ENCODE results near the gene KIAA0232. TPM values are rescaled to one million over a fixed set of nuclear protein-coding genes. Genes with fewer than 3 reads are reported as not detected.

Gene KIAA0232
- total and polyA plus RNA-seq, 12 donors = 7.3 to 45.2 (median 27.4) TPM

DNA sequence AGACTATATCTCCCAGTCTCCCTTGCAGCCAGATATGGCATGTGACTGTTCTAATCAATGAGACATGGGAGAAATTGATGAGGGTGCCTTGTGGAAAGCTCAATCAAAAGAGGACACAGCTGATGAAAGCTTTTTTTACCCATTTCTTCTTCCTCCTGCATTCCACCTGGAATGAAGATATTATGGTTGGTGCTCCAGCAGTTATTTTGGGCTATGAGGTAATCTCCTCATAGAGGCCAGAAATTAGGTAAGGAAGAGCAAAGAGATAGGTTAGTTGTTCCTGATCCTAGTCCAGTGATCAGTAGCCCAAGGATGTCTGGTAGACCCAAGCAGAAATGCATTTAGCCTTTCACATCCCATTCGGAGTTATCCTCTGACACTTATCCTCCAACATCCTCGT, 16.8 kb upstream of the KIAA0232 start:
- TF ChIP-seq, protein P1, sequence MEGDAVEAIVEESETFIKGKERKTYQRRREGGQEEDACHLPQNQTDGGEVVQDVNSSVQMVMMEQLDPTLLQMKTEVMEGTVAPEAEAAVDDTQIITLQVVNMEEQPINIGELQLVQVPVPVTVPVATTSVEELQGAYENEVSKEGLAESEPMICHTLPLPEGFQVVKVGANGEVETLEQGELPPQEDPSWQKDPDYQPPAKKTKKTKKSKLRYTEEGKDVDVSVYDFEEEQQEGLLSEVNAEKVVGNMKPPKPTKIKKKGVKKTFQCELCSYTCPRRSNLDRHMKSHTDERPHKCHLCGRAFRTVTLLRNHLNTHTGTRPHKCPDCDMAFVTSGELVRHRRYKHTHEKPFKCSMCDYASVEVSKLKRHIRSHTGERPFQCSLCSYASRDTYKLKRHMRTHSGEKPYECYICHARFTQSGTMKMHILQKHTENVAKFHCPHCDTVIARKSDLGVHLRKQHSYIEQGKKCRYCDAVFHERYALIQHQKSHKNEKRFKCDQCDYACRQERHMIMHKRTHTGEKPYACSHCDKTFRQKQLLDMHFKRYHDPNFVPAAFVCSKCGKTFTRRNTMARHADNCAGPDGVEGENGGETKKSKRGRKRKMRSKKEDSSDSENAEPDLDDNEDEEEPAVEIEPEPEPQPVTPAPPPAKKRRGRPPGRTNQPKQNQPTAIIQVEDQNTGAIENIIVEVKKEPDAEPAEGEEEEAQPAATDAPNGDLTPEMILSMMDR (IDR thresholded peaks at IDR 0.05) = no peak
- no peak for TF ChIP-seq POLR2A (IDR thresholded peaks at IDR 0.05)
- H3K9me3 ChIP-seq (replicated peaks in 1 of 3) = no peaks in the 10 kb centered on the region
- no peaks in the 10 kb centered on the region for H3K4me1 ChIP-seq (replicated peaks in 1 of 2)
- WGBS, 4 donors = 79 to 99% (median 94%) methylated on average over 2 of the region's 2 CpGs
- no peak overlapping the region for H3K4me3 ChIP-seq
- no peak overlapping the region for H3K27ac ChIP-seq
- H3K36me3 ChIP-seq (replicated peaks in 1 of 2) = no peaks in the 10 kb centered on the region
- no peak for DNase-seq
- H3K27me3 ChIP-seq = no peaks in the 10 kb centered on the region
- intact Hi-C loops (cut with DNase I) = no loop called here

DNA sequence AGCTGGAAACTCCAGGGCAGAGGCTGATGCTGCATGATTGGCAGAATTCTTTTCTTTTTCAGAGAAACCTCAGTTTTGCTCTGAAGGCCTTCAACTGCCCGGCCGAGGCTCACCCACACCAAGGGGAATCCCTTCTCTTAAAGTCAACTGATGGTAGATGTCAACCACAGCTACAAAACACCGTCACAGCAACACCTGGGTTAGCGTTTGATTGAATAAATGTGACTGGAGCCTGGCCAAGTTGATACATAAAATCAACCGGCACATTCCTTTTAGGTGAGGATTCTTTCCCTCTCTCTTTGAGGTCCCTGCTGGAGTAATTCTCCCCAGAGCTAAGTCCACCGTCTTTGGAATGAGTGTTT, 15.2 kb upstream of the KIAA0232 start:
- Histone ChIP-seq H3K9me3 (replicated peaks in 1 of 3) (no peaks in the 10 kb centered on the region), H3K27ac (no peak overlapping the region), H3K4me3 (no peak overlapping the region), H3K36me3 (replicated peaks in 1 of 2) (no peaks in the 10 kb centered on the region), H3K27me3 (no peaks in the 10 kb centered on the region), H3K4me1 (replicated peaks in 1 of 2) (no peaks in the 10 kb centered on the region)
- intact Hi-C loops (cut with DNase I) = no loop called here
- TF ChIP-seq POLR2A (IDR thresholded peaks at IDR 0.05) = no peak
- TF ChIP-seq, protein P1 (IDR thresholded peaks at IDR 0.05) = no peak
- no peak for DNase-seq
- WGBS, 4 donors = 84 to 92% (median 90%) methylated on average over 4 to 6 of the region's 6 CpGs

DNA sequence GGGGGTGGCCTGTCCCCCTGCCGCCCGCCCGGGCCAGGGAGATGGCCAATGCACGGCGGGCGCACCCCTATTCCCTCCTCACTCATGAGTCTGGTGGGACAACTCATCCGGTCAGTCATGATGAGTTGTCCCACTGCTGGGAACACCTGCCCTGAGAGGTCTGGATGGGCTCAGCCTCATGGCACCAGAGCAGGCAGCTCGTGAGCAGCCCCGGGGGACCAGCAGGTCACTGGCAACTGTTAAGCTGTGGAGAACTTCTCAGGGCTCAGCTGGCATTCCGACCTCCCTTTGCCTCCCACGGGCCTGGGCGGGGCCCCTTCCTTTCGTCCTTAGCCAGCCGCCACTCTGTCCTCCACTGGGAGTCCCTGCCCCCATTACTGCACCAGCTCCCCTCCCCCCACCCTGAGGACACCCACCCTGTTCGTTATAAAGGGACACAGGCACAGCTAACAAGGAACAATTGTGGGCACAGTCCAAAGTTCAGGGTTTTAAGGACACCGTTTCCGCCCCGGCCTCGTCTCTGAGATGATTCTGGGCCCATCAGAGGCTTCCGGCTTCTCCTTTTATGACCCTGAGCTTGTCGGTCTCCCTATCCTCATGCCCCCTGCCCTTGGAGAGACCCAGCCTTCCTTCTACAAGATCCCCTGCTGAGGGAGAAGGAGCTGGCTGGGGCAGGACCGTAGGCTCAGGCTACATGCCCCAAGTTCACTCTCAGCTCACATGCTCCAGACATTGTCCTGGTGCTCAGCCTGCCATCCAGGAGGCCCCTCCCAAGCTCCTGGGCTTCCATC, 14.6 kb upstream of the KIAA0232 start:
- Histone ChIP-seq H3K27ac (no peak overlapping the region), H3K36me3 (replicated peaks in 1 of 2) (no peaks in the 10 kb centered on the region), H3K9me3 (replicated peaks in 1 of 3) (no peaks in the 10 kb centered on the region), H3K4me1 (replicated peaks in 1 of 2) (no peaks in the 10 kb centered on the region), H3K27me3 (no peaks in the 10 kb centered on the region), H3K4me3 (no peak overlapping the region)
- 70 to 79% (median 75%) methylated on average over 16 to 22 of the region's 22 CpGs for WGBS, 4 donors
- TF ChIP-seq, protein P1 (IDR thresholded peaks at IDR 0.05) = no peak
- no peak for TF ChIP-seq POLR2A (IDR thresholded peaks at IDR 0.05)
- no peak for DNase-seq
- intact Hi-C loops (cut with DNase I) = no loop called here

DNA sequence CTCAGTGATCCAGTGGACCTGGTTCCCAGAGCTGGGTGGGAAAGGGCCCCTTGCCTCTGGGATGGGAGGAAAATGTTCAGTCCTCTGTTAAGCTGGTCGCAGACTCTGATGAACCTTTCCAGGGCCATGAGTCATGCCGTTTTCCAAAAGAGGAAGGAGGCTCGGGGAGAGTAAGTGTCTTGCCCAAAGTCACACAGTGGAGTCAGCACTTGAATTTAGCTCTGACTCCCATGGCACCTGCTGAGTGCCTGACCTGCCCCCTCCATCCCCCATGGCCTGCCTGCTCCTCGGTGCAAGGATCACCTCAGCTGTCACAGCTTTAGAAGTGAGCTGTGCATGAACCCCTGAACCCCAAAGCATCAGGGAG, 14.0 kb upstream of the KIAA0232 start:
- Histone ChIP-seq H3K36me3 (replicated peaks in 1 of 2) (no peaks in the 10 kb centered on the region), H3K27ac (no peak overlapping the region), H3K27me3 (no peaks in the 10 kb centered on the region), H3K4me3 (no peak overlapping the region), H3K9me3 (replicated peaks in 1 of 3) (no peaks in the 10 kb centered on the region), H3K4me1 (replicated peaks in 1 of 2) (no peaks in the 10 kb centered on the region)
- intact Hi-C loops (cut with DNase I) = no loop called here
- peak in 6 of 7 donors; percentile 52 to 65 (median 60) for DNase-seq
- 33 to 70% (median 34%) methylated on average over 2 to 4 of the region's 4 CpGs; no CpG with 5 or more reads in 1 of the 4 donors for WGBS, 4 donors
- TF ChIP-seq, protein P1 (IDR thresholded peaks at IDR 0.05) = no peak
- no peak for TF ChIP-seq POLR2A (IDR thresholded peaks at IDR 0.05)
